Left colon (tissue), 2 donors: Measurements from ENCODE around the gene PDE4D. TPM values are rescaled to one million over a fixed set of nuclear protein-coding genes. Genes with fewer than 3 reads are reported as not detected.
"Not testable (repeated sequence)": the region's sequence is repeated elsewhere in the genome, so short reads cannot be mapped to it uniquely, and the experiment has no call there.

ENCODE experiments used
- ATAC-seq: fragments of 200-7000 bp; cut with Tn5 transposase; one replicate; pipeline ENCODE4 v1.9.1; 2020; ENCODE audit warnings: mild to moderate bottlenecking, moderate library complexity
- DNase-seq, 2 donors: peaks; one replicate each; pipeline ENCODE4 v3.0.0-alpha.2; 2020
- intact Hi-C, 2 donors: fragments of 100-400 bp; cut with DNase I in 1 of 2; cut with micrococcal nuclease in 1 of 2; formaldehyde crosslinking; loops; one replicate each; pipeline versions ENCODE4 v1.11.2 to v1.14.0; 2022; cut with DNase I, micrococcal nuclease
- total RNA-seq, 2 donors: library from RNA; stranded (reverse); fragmentation: NEBNext Ultra II Directional; extraction: Animal tissue kit (Norgen Biotek cat#: 25700); gene quantifications; one replicate each; pipeline ENCODE4 v1.2.1, GENCODE V29; 2021
- donor health status: DM: no; HTN: no; CAD: no.
- donor health status: DM: yes; HTN: yes; CAD: no.

The PDE4D gene
- total RNA-seq, 2 donors from 2014 or later = 50.6 to 67.8 TPM

DNA sequence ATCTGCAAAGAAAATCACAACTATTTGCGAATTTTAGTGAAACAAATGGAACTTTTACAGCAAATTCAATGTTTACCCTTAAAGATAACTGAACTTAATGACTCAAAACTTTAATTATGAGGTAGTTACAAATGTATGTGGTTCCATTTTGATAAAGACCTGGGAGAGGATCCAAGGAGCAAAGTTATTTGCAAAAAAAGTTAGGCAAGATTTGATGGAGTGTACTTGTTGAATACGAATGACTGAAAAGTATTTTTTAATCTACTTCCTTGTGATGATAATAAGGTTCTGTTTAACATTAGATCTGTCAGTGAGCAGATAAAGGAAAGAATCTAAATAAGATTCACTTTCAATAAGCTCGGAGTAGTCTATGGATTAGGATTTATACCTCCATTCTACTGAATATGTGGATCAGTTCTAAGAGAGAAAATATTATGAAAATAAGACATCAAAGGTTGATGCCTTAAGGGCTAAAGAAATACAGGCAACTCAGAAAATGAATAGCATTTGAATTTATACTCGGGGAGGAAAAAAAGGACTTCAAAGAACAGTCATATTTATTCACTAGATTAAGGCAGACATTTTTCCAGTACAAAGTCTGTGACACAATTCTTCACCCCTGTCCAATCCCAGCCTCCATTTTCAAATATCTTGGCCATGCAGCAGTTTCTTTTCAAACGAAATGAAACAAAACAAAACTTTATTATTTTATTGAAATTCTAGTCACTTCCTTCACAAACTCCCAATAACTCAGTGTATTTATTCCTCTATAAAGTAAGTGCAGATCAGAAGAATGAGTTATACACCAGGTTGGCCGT is 199.8 kb downstream of the PDE4D start:
- intact Hi-C loops = no loop called here
- ATAC-seq (no peak), DNase-seq (no peak)

- DNase-seq = no peak
- intact Hi-C loops = no loop called here
- ATAC-seq = no peak
These were observed 207.7 kb downstream of the PDE4D start for GRCh38 chr5:59685793-59686192.

DNA sequence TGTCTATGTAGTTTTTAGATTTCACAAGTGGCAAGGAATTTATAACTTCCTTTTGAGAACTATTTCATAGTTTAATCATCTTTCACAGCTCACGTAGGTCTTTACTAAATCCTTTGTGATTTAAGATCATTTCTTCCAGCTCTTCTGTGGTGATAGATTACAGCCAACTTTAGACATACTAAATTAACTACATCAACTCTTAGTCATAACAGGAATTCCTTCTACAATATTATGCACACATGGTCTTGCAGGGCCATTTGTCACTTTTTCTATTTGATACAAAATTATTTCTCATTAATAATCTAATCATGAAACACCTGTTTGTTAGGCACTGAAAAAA is 208.4 kb downstream of the PDE4D start:
- DNase-seq (no peak), ATAC-seq (no peak)
- intact Hi-C loops = no loop called here

DNA sequence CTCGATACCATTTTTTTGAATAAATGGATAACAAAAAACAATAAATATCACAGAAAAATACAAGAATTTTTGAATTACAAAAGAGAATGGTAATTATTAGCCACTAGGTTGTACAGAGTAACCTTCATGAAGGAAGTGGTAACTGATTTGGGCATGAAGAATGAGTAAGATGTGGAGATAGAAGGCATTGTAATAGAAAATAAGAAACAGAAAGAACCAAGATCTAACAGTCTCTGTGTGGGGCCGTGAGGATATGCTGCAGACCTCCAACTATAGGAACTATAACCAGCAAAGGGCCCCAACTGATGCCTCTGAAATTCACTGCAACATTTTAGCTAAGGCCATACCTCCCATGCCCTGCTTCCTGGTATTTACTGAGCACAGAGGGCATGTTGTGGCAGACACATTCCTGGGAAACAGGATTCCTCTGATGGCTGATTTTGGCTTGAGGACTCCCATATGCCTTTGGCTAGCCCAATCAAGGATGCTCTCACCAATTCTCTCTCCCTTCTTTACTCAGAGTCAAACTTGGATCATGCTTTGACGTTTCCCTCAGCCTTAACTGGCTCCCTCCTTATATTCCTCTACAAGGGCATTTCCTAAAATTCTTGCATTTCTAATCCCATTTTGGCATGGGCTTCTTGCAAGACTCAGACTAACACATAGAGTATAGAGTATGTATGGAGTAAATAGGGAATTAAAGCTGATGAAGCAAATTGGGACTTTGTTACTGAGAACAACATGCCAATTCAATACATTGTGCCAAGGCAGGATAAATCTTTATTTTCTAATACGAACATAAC is 208.9 kb downstream of the PDE4D start:
- intact Hi-C loops = no loop called here
- ATAC-seq (no peak), DNase-seq (no peak)

DNA sequence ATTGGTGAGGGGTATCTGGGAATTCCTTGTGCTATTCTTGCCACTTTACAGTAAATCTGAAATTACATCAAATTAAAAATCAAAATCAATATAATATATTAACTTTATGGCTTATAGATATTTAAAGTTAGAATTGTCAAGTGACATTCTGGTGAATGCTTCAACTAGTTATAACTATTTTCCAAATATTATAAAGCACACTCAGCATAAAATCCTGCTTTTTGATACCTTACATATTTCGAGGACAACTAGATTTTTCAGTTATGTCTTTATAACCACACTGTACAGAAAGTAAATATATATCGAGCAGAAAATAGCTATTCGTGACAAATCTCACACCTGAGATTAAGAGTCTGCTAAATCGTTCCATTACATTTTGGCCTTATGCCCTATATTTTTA is 210.2 kb downstream of the PDE4D start:
- DNase-seq (no peak), ATAC-seq (no peak)
- intact Hi-C loops = no loop called here

- DNase-seq = no peak
- ATAC-seq = no peak
- intact Hi-C loops = no loop called here
These were observed 211.0 kb downstream of the PDE4D start for GRCh38 chr5:59682542-59682941.

- intact Hi-C loops = loop anchor here in 1 of 2 donors (5.0 to 10.0 kb wide), 2 partner anchors 106 to 492 kb away; no protein-coding TSS in a partner anchor
- peak; percentile 76 for ATAC-seq
- no peak for DNase-seq
These were observed 214.6 kb downstream of the PDE4D start for GRCh38 chr5:59678943-59679342.

DNA sequence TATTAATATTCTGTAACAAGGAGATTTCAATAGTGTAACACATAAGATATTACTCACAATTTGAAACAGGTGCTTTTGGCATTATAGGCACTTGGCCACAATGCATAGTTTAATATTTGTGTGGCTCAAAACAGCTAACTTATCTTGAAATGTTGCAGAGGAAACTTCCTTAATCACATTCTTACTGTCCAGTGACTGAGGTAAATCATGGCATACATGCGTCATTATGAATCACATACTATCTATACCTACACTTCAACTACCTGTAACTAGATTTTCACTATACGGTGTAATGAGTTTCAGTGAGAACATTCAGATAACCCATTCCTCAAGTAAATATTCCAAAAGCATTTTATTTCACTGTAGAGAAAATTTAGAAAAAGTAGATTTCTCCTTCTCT is 218.8 kb downstream of the PDE4D start:
- intact Hi-C loops = loop anchor here in 1 of 2 donors (5.0 to 10.0 kb wide), 4 partner anchors 110 to 487 kb away; no protein-coding TSS in a partner anchor
- no peak for ATAC-seq
- DNase-seq = no peak

DNA sequence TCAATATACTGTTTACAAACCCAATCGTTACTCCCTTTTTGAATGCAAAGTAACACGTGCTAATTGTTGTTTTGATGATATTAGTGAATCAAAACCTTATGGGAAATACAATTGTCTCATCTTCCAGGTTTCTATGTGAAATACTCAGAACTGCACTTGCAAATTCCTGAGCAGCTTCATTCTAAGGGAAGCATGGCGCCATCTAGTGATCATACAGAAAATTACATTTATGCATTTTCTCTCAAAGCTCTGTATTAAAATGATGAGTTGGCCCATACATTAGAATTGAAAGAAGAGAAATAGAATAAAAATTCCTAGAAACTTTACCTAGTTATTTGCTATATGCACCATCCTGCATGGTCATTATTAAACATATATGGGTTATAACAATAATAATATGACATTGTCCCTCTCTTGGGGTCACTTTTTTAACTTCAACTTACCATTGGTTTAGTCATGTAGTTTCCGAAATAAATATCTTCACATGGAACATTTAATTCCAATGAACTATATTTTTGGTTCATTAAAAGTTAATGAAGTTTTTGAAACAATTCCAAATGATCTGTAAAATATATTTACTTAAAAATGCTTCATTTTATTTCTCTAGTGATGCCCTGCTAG is 220.0 kb downstream of the PDE4D start:
- intact Hi-C loops = loop anchor here in 1 of 2 donors (5.0 to 10.0 kb wide), 3 partner anchors 111 to 286 kb away; no protein-coding TSS in a partner anchor
- ATAC-seq (peak; percentile 67), DNase-seq (no peak)

GRCh38 chr5:59666440-59667068 is 227.0 kb downstream of the PDE4D start:
- DNase-seq (peak in 1 of 2 donors; percentile 23), ATAC-seq (peak; percentile 97)
- intact Hi-C loops = no loop called here

DNA sequence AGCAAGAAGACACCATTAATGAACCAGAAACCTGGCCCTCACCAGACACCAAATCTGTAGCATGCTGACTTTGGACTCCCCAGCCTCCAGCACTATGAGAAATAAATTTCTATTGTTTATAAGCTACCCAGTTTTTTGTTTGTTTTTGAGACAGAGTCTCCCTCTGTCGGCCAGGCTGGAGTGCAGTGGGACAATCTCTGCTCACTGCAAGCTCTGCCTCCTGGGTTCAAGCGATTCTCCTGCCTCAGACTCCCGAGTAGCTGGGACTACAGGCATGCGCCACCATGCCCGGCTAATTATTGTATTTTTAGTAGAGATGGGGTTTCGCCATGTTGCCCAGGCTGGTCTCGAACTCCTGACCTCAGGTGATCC is 227.7 kb downstream of the PDE4D start:
- ATAC-seq = peak; percentile 45
- intact Hi-C loops, DNase-seq: not testable (repeated sequence)

DNA sequence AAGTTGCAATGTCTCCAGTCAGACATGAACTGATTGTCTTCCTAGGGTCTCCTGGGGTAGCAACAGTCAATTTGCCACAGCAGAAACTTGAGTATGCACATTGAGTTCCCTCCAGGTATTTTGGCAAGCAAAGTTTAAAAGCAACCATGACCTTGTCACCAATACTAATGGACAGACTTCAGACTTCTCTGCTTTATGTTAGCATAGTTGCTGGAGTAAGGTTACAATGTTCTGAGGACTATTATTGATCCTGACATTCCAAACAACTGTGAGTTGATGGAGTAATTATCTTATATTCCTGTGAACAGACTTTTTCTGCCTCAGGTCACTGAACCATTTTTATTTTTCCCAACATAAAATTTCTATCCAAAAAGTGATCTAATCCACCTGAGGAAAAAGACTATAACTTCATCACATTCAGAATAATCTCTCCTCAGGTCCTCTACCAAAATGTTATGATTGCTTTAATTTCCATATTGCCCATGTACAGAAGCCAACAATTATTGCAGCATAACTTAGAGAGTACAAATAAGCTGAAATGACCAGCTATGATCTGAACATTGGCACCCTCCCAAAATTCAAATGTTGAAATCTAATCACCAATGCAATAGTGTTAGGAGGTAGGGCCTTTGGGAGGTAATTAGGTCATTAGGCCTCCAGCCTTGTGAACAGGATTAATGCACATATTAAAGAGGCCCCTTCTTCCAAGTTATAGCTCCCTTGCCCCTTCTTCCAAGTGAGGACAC is 228.3 kb downstream of the PDE4D start:
- ATAC-seq = no peak
- no peak for DNase-seq
- intact Hi-C loops = no loop called here

- ATAC-seq = peak; percentile 29
- intact Hi-C loops = no loop called here
- no peak for DNase-seq
These were observed 231.4 kb downstream of the PDE4D start for GRCh38 chr5:59661954-59662615.

GRCh38 chr5:59661311-59661710 is 232.2 kb downstream of the PDE4D start:
- no peak for DNase-seq
- intact Hi-C loops = no loop called here
- no peak for ATAC-seq

- DNase-seq (no peak), ATAC-seq (peak; percentile 60)
- intact Hi-C loops = no loop called here
These were observed 232.8 kb downstream of the PDE4D start for GRCh38 chr5:59660737-59661136.

GRCh38 chr5:59656351-59657254 is 236.9 kb downstream of the PDE4D start:
- DNase-seq = no peak
- no peak for ATAC-seq
- intact Hi-C loops = no loop called here

DNA sequence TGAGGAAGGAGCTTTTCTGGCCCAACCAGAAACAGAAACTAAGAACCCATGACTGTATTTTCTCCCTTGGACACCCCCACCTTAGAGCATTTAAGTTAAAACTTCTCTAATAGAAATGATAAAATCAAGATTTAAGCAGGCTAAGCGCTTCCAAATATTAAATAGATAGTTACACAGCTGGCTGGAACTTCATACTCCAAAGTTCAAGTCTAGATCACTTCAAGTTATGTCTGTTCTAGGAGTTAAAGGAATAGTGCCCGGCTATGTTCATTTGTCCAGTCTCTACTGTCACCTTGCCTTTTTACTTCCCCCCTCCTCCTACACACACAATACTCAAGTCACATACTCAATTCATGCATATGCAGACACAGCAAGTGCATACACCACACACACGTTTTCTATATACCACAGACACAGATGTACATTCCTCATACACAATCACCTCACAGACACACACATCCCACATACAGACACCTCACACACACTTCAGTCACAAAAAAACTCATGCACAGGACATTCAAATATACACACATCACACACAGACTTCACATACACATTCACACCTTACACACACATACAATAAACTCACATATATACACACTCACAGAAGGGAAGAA is 237.7 kb downstream of the PDE4D start:
- peak; percentile 38 for ATAC-seq
- intact Hi-C loops = no loop called here
- no peak for DNase-seq
